HCT116 (cell line): ENCODE data around the gene RNPEPL1. TPM values are rescaled to one million over a fixed set of nuclear protein-coding genes. Genes with fewer than 3 reads are reported as not detected.
A peak's percentile ranks its signal among the peaks of the same experiment; 100 is the strongest.

Experiments used
- ATAC-seq: fragments of 200-7000 bp; cut with Tn5 transposase; 2 replicates; pipeline ENCODE4 v1.9.1; 2020; ENCODE audit warnings: mild to moderate bottlenecking, moderate library complexity
- BruUV-seq: library from RNA; stranded (reverse); fragments of 400-500 nt; replicated peaks from 2 replicates; lab custom pipeline; 2021; lab: Mats Ljungman, UMichigan
- CTCF ChIA-PET: fragments of 300-600 bp; sonication (Branson Sonifier 250); formaldehyde crosslinking; loops from one replicate; lab custom pipeline; 2021; ENCODE audit warnings: antibody characterized with exemption; lab: Charles Lee
- POLR2A ChIA-PET: fragments of 300-600, 350-600 bp; sonication (Branson Sonifier 250); formaldehyde crosslinking; loops from one replicate; lab custom pipeline; 2021; ENCODE audit warnings: antibody characterized with exemption; lab: Charles Lee
- RAD21 ChIA-PET, 2 experiments: fragments of 300-600 bp; sonication (Branson Sonifier 250); formaldehyde crosslinking; loops; one replicate each; lab custom pipeline; 2023; ENCODE audit warnings: low total read pairs in 2 of 2; ENCODE audit not compliant: uncharacterized antibody in 2 of 2, unreplicated experiment in 2 of 2, low non-redundant PET in 1 of 2; lab: Charles Lee
- DNase-seq: peaks from one replicate; pipeline ENCODE4 v3.0.0-alpha.2; 2010; ENCODE audit warnings: low read depth, low spot score
- H2AFZ ChIP-seq: fragments of 200-600 bp; shearing (Covaris generic), sonication (generic); 2 replicates; pipeline ENCODE4 v1.6.1; 2017; ENCODE audit warnings: low read depth, mixed run types, mixed read lengths, antibody characterized with exemption, low read length; ENCODE audit not compliant: poor library complexity, severe bottlenecking
- H3K27ac ChIP-seq: 2 replicates; pipeline ENCODE4 v1.5.1; 2012; ENCODE audit warnings: low read depth, low read length
- H3K27me3 ChIP-seq: fragments of 200-600 bp; sonication (generic); 2 replicates; pipeline ENCODE4 v1.6.1; 2016; ENCODE audit warnings: mixed run types, low read length, mixed read lengths; ENCODE audit not compliant: insufficient read depth
- H3K36me3 ChIP-seq, 2 experiments: fragments of 200-500 bp in 1 of 2; fragments of 200-600 bp in 1 of 2; sonication (Bioruptor generic) in 1 of 2; sonication (generic) in 1 of 2; 2 replicates each; pipeline versions ENCODE4 v1.5.1 to v1.6.1; 2014 to 2016; ENCODE audit warnings: low read length in 2 of 2, inconsistent platforms in 1 of 2, mixed read lengths in 1 of 2, mixed run types in 1 of 2; ENCODE audit not compliant: insufficient read depth in 2 of 2, control insufficient read depth in 1 of 2
- H3K4me1 ChIP-seq, 2 experiments: fragments of 200-600 bp in 1 of 2; sonication (generic) in 1 of 2; 2 replicates each; pipeline versions ENCODE4 v1.5.1 to v1.6.1; 2012 to 2017; ENCODE audit warnings: low read length in 2 of 2, inconsistent platforms in 1 of 2, mild to moderate bottlenecking in 1 of 2, mixed read lengths in 1 of 2, mixed run types in 1 of 2, moderate library complexity in 1 of 2; ENCODE audit not compliant: insufficient read depth in 2 of 2, control insufficient read depth in 1 of 2
- H3K4me2 ChIP-seq: fragments of 200-600 bp; sonication (generic); 2 replicates; pipeline ENCODE4 v1.6.1; 2017; ENCODE audit warnings: mixed run types, low read length, mixed read lengths
- H3K4me3 ChIP-seq, 2 experiments: fragments of 200-600 bp in 1 of 2; sonication (generic) in 1 of 2; replicated peaks in 1 of 2; 2 replicates each; pipeline ENCODE4 v1.5.1; 2011 to 2016; ENCODE audit warnings: low read length in 2 of 2, control low read depth in 1 of 2, low read depth in 1 of 2, mild to moderate bottlenecking in 1 of 2, mixed read lengths in 1 of 2, mixed run types in 1 of 2
- H3K79me2 ChIP-seq: fragments of 200-600 bp; sonication (generic); 2 replicates; pipeline ENCODE4 v1.6.1; 2017; ENCODE audit warnings: mild to moderate bottlenecking, mixed run types, low read length, moderate library complexity, mixed read lengths; ENCODE audit not compliant: insufficient read depth
- H3K9ac ChIP-seq: fragments of 200-600 bp; sonication (generic); 2 replicates; pipeline ENCODE4 v1.6.1; 2016; ENCODE audit warnings: low read length, mixed read lengths
- H3K9me2 ChIP-seq: fragments of 200-600 bp; sonication (generic), shearing (Covaris generic); 2 replicates; pipeline ENCODE4 v1.6.1; 2017; ENCODE audit warnings: mixed run types, mild to moderate bottlenecking, moderate library complexity; ENCODE audit not compliant: insufficient read depth
- H3K9me3 ChIP-seq, 2 experiments: fragments of 200-500 bp in 1 of 2; fragments of 200-600 bp in 1 of 2; sonication (Bioruptor generic) in 1 of 2; sonication (generic) in 1 of 2; 2 replicates each; pipeline ENCODE4 v1.6.1; 2014 to 2017; ENCODE audit warnings: low read length in 2 of 2, mixed read lengths in 2 of 2, inconsistent platforms in 1 of 2, low read depth in 1 of 2, mild to moderate bottlenecking in 1 of 2, mixed run types in 1 of 2, moderate library complexity in 1 of 2; ENCODE audit not compliant: control insufficient read depth in 1 of 2, insufficient read depth in 1 of 2
- H4K20me1 ChIP-seq: fragments of 200-600 bp; sonication (generic), shearing (Covaris generic); 2 replicates; pipeline ENCODE4 v1.6.1; 2017; ENCODE audit warnings: mixed run types, mild to moderate bottlenecking, moderate library complexity; ENCODE audit not compliant: insufficient read depth
- CEBPB ChIP-seq: IDR thresholded peaks from 2 replicates; pipeline ENCODE4 v1.6.1; 2012; ENCODE audit warnings: low read depth
- EGR1 ChIP-seq: IDR thresholded peaks from 2 replicates; pipeline ENCODE4 v1.6.1; 2012; ENCODE audit warnings: low read depth
- ELF1 ChIP-seq: IDR thresholded peaks from 2 replicates; pipeline ENCODE4 v1.6.1; 2012; ENCODE audit warnings: low read depth, borderline replicate concordance
- EZH2 ChIP-seq: fragments of 200-600 bp; sonication (generic); IDR thresholded peaks from 2 replicates; pipeline ENCODE4 v1.6.1; 2017; ENCODE audit warnings: antibody characterized with exemption, mixed run types
- RAD21 ChIP-seq: IDR thresholded peaks from 2 replicates; pipeline ENCODE4 v1.6.1; 2012; ENCODE audit warnings: low read depth, mild to moderate bottlenecking
- SIN3A ChIP-seq: IDR thresholded peaks from 2 replicates; pipeline ENCODE4 v1.6.1; 2012; ENCODE audit warnings: low read depth
- TCF7L2 ChIP-seq: IDR thresholded peaks from 2 replicates; pipeline ENCODE4 v1.7.0; 2011; ENCODE audit warnings: borderline replicate concordance, inconsistent platforms; ENCODE audit not compliant: insufficient read depth, insufficient read length; ENCODE audit errors: extremely low read depth
- ZFX ChIP-seq: fragments of 450-650 bp; IDR thresholded peaks from 2 replicates; pipeline ENCODE4 v1.6.1; 2017
- ZNF274 ChIP-seq: fragments of 200-500 bp; sonication (Bioruptor generic); IDR thresholded peaks from 2 replicates; pipeline ENCODE4 v1.6.1; 2014; ENCODE audit warnings: mild to moderate bottlenecking, low read depth, low read length, inconsistent platforms
- intact Hi-C: fragments of 100-400 bp; cut with micrococcal nuclease; formaldehyde crosslinking; loops from 2 replicates; pipeline ENCODE4 v1.10.0; 2022
- total RNA-seq: library from RNA; stranded (reverse); gene quantifications from one replicate; pipeline ENCODE4 v1.2.1, GENCODE V29; 2021; ENCODE audit not compliant: unreplicated experiment

The RNPEPL1 gene
- total RNA-seq, 1 experiment from 2014 or later, result 49.7 TPM

DNA sequence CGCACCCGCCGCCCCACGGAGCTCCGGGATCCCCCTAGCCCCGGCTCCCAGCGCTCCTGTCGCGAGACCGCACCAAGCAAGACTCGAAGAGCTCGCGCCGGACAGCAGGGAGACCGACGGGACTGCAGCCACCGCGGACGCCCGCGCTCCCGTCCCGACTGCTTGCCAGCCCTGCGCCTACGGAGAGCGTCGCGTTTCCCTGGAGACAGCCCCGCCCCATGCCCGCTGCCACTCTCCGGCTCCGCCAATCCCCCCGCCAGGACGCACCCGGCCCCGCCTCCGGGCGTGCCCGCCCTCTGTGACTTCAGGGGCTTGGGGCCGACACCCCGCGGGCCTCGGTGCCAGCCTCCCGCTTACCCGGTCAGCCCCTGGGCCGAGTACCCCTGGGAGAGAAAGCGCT is 10.5 kb upstream of the RNPEPL1 start, which contains the start of gene ANKMY1:
Gene ANKMY1 (minus strand): TSS at position 181 of the 400 bp plus-strand sequence. CDS start 653 bp downstream, outside the sequence.
- POLR2A ChIA-PET, result interaction anchor here (1.4 kb wide), 1 partner anchor 8 kb away, joined by 4 read pairs; no protein-coding TSS in a partner anchor
- H3K27ac ChIP-seq, result no peak within 1 kb of the TSS; the same call in 1 of the 2 replicates
- no peak for DNase-seq
- TF ChIP-seq CEBPB, result no peak
- H2AFZ ChIP-seq, result no peak within 1 kb of the TSS
- H4K20me1 ChIP-seq, result no peaks in the 10 kb centered on the region
- H3K9me3 ChIP-seq, result no peaks in the 10 kb centered on the region
- intact Hi-C loops, result no loop called here
- no peak within 1 kb of the TSS for H3K9ac ChIP-seq
- peak within 1 kb of the TSS; percentile 80; the same call in 1 of the 2 replicates for H3K4me2 ChIP-seq
- peaks cover 65% of the 10 kb centered on the region for H3K79me2 ChIP-seq
- no peak for ATAC-seq
- H3K27me3 ChIP-seq, result no peaks in the 10 kb centered on the region
- no TSS peak for BruUV-seq
- H3K4me3 ChIP-seq, result no peak within 1 kb of the TSS
- peaks cover 0 to 6% of the 10 kb centered on the region in 2 experiments; a peak in 1 of 4 replicates for H3K36me3 ChIP-seq
- RAD21 ChIA-PET, result no interaction called here
- peaks cover 17 to 31% of the 10 kb centered on the region in 2 experiments for H3K4me1 ChIP-seq
- CTCF ChIA-PET, result no interaction called here
- H3K9me2 ChIP-seq, result no peaks in the 10 kb centered on the region

DNA sequence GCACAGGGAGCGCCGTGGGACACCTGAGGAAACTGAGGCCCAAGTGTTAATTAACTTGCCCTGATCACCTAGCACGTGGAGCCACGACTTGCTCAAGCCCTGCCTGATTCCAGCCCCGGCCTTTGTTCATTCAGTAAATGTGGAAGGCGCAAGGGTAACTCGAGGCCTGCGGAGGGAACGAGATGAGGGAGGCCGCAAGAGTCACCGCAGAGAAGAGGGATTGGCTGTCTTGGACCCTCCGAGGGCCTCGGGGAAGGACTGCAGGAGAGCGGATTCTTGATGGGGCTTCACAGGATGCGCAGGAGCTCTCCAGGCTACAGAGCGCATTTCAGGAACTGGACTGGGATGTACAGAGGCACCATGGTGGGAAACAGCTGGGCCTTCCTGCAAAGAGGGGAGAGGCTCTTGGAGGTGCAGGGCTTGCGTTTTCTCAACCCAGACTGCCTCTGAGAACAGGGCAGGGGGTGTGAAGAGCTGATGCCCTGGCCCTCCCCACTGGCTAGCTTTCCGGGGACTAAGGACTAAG is 10.0 kb upstream of the RNPEPL1 start:
- TF ChIP-seq ZFX (no peak), EGR1 (no peak), TCF7L2 (no peak), ZNF274 (no peak), EZH2 (no peak), SIN3A (no peak), RAD21 (no peak), ELF1 (no peak)
- no peak overlapping the region for H3K9ac ChIP-seq
- peaks cover 0 to 7% of the 10 kb centered on the region in 2 experiments; a peak in 1 of 4 replicates for H3K36me3 ChIP-seq
- CTCF ChIA-PET, result no interaction called here
- peaks cover 61% of the 10 kb centered on the region for H3K79me2 ChIP-seq
- H3K27me3 ChIP-seq, result no peaks in the 10 kb centered on the region
- POLR2A ChIA-PET, result no interaction called here
- H3K27ac ChIP-seq, result no peak overlapping the region; the same call in 1 of the 2 replicates
- DNase-seq, result no peak
- BruUV-seq, result no TSS peak
- H4K20me1 ChIP-seq, result no peaks in the 10 kb centered on the region
- RAD21 ChIA-PET, result no interaction called here
- no peak overlapping the region for H2AFZ ChIP-seq
- H3K9me2 ChIP-seq, result no peaks in the 10 kb centered on the region
- ATAC-seq, result no peak
- no peak overlapping the region for H3K4me3 ChIP-seq
- H3K9me3 ChIP-seq, result no peaks in the 10 kb centered on the region
- H3K4me1 ChIP-seq, result peaks cover 17 to 31% of the 10 kb centered on the region in 2 experiments
- H3K4me2 ChIP-seq, result peak overlapping the region; percentile 80; the same call in 1 of the 2 replicates
- intact Hi-C loops, result no loop called here
